B cell (primary cell): ENCODE results near the gene THSD4. TPM values are rescaled to one million over a fixed set of nuclear protein-coding genes. Genes with fewer than 3 reads are reported as not detected.

Experiments
- ATAC-seq: fragments of 200-7000 bp; cut with Tn5 transposase; one replicate; pipeline ENCODE4 v1.10.0; 2021; ENCODE audit warnings: low read depth, mild to moderate bottlenecking, moderate number of reproducible peaks, moderate library complexity
- CTCF ChIA-PET: fragments of 350-600 bp; sonication (Branson Sonifier 250); formaldehyde crosslinking; loops from one replicate; lab custom pipeline; 2021; ENCODE audit warnings: antibody characterized with exemption, inconsistent platforms; lab: Charles Lee
- POLR2A ChIA-PET: fragments of 350-600 bp; sonication (Branson Sonifier 250); formaldehyde crosslinking; loops from one replicate; lab custom pipeline; 2021; ENCODE audit warnings: antibody characterized with exemption; lab: Charles Lee
- DNase-seq: peaks from one replicate; pipeline ENCODE4 v3.0.0; 2013
- H2AFZ ChIP-seq: 2 replicates; pipeline ENCODE4 v1.6.1; 2012; ENCODE audit warnings: mild to moderate bottlenecking, low read depth, low read length; ENCODE audit not compliant: insufficient read depth, poor library complexity, severe bottlenecking
- H3K27ac ChIP-seq, 2 donors: 1 replicate in 1 of 2; 2 replicates in 1 of 2; pipeline ENCODE4 v1.5.1; 2012 to 2013; ENCODE audit warnings: low read length in 2 of 2, mild to moderate bottlenecking in 2 of 2, moderate library complexity in 1 of 2
- H3K27me3 ChIP-seq, 4 experiments: fragments of 200-600 bp in 1 of 4; sonication (generic) in 1 of 4; replicated peaks in 1 of 4; 1 replicate in 2 of 4; 2 replicates in 2 of 4; pipeline versions ENCODE4 v1.6.1 to v1.7.0; 2013 to 2016; ENCODE audit warnings: low read length in 3 of 4, mild to moderate bottlenecking in 2 of 4, mixed read lengths in 1 of 4, moderate library complexity in 1 of 4; ENCODE audit not compliant: insufficient read depth in 4 of 4, control insufficient read depth in 3 of 4; ENCODE audit errors: control extremely low read depth in 1 of 4
- H3K36me3 ChIP-seq, 2 experiments: replicated peaks in 1 of 2; 1 replicate in 1 of 2; 2 replicates in 1 of 2; pipeline versions ENCODE4 v1.6.1 to v1.7.1; 2013; ENCODE audit warnings: low read length in 1 of 2; ENCODE audit not compliant: insufficient read depth in 2 of 2, control insufficient read depth in 1 of 2; ENCODE audit errors: control extremely low read depth in 1 of 2, extremely low read depth in 1 of 2
- H3K4me1 ChIP-seq, 2 donors: fragments of 200-600 bp in 1 of 2; sonication (generic) in 1 of 2; 1 replicate in 1 of 2; 2 replicates in 1 of 2; pipeline versions ENCODE4 v1.5.1 to v1.6.1; 2013 to 2017; ENCODE audit warnings: low read length in 2 of 2; ENCODE audit not compliant: control insufficient read depth in 2 of 2, insufficient read depth in 2 of 2
- H3K4me2 ChIP-seq: replicated peaks from 2 replicates; pipeline ENCODE3; 2012; ENCODE audit warnings: mild to moderate bottlenecking, low read depth, low read length; ENCODE audit not compliant: poor library complexity, severe bottlenecking
- H3K4me3 ChIP-seq, 5 experiments: fragments of 200-600 bp in 1 of 5; sonication (generic) in 1 of 5; 1 replicate in 3 of 5; 2 replicates in 2 of 5; pipeline versions ENCODE4 v1.5.1 to v1.7.0; 2011 to 2016; ENCODE audit warnings: low read length in 4 of 5, mild to moderate bottlenecking in 4 of 5, low read depth in 2 of 5, control low read depth in 1 of 5, moderate library complexity in 1 of 5; ENCODE audit not compliant: insufficient read depth in 1 of 5; ENCODE audit errors: control extremely low read depth in 1 of 5, extremely low read depth in 1 of 5
- H3K79me2 ChIP-seq: fragments of 200-600 bp; sonication (generic); one replicate; pipeline ENCODE4 v1.6.0; 2016; ENCODE audit warnings: low read length; ENCODE audit not compliant: control insufficient read depth, insufficient read depth
- H3K9ac ChIP-seq: fragments of 200-600 bp; sonication (generic); 2 replicates; pipeline ENCODE4 v1.6.1; 2017; ENCODE audit warnings: mild to moderate bottlenecking, low read length, moderate library complexity
- H3K9me3 ChIP-seq, 3 donors: one replicate each; pipeline versions ENCODE4 v1.6.1 to v1.7.1; 2013; ENCODE audit warnings: low read length in 2 of 3; ENCODE audit not compliant: control insufficient read depth in 2 of 3, insufficient read depth in 1 of 3; ENCODE audit errors: control extremely low read depth in 1 of 3
- H4K20me1 ChIP-seq: 2 replicates; pipeline ENCODE4 v1.6.0; 2012; ENCODE audit warnings: mild to moderate bottlenecking, low read length; ENCODE audit not compliant: insufficient read depth, control insufficient read depth, poor library complexity, severe bottlenecking
- H3K27ac Mint-ChIP-seq: one replicate; pipeline ENCODE4 v1.8.0; 2021; ENCODE audit warnings: mixed read lengths
- H3K27me3 Mint-ChIP-seq: one replicate; pipeline ENCODE4 v1.8.0; 2021; ENCODE audit warnings: mixed read lengths
- H3K4me1 Mint-ChIP-seq: one replicate; pipeline ENCODE4 v1.8.0; 2021; ENCODE audit warnings: mixed read lengths
- H3K4me3 Mint-ChIP-seq: one replicate; pipeline ENCODE4 v1.8.0; 2021; ENCODE audit warnings: mixed read lengths
- H3K9me3 Mint-ChIP-seq: one replicate; pipeline ENCODE4 v1.8.0; 2022; ENCODE audit warnings: mixed read lengths; ENCODE audit not compliant: insufficient read depth
- EZH2 ChIP-seq: IDR thresholded peaks from 2 replicates; pipeline ENCODE4 v1.6.1; 2012; ENCODE audit warnings: borderline replicate concordance, low read depth, mild to moderate bottlenecking, moderate library complexity, low read length; ENCODE audit not compliant: insufficient read depth, poor library complexity, severe bottlenecking
- WGBS: methylation state at CpG from one replicate; pipeline ENCODE4 v1.1.5; 2013; ENCODE audit warnings: missing lambda C conversion rate; ENCODE audit not compliant: insufficient coverage; 5-methylcytosine and 5-hydroxymethylcytosine counted together
- intact Hi-C: fragments of 100-400 bp; cut with micrococcal nuclease; formaldehyde crosslinking; loops from one replicate; pipeline ENCODE4 v1.10.0; 2022
- polyA plus RNA-seq: library from polyadenylated mRNA; depleted of rRNA; stranded (reverse); fragments of >200 nt; gene quantifications from 2 replicates; pipeline ENCODE4 v1.2.3, GENCODE V29; 2012
- total RNA-seq, 2 donors: library from RNA; stranded (reverse); fragments of 120-200 nt in 1 of 2; gene quantifications; 1 replicate in 1 of 2; 2 replicates in 1 of 2; pipeline versions ENCODE4 v1.2.3 to v1.2.4, GENCODE V29; 2013 to 2022
- TF ChIP-seq, protein P1 (sequence below): fragments of 200-600 bp; IDR thresholded peaks from one replicate; pipeline ENCODE4 v1.8.0; 2022; ENCODE audit warnings: antibody characterized with exemption, mild to moderate bottlenecking

Gene THSD4
- total and polyA plus RNA-seq, 2 donors (not counting 1 experiment from before 2014, with no cell fraction given), result not detected

DNA sequence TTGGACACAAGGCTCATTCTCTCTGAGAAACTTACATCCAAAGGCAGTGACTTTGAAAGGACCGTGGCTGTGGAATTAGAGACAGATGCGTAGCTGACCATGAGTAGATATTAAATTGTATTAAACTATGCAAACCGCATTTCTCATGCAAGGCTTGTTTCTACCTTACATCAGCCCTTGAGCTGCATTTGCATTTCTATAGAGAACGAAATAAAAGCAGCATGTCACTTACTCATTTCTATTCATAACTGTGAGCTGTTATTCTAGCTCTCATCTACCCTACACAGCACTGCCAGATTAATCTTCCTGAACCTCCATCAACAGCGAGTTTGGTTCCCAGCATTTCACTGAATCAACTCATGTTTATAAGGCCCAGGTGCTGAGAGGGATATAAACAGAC is 72.3 kb downstream of the THSD4 start:
- H3K79me2 ChIP-seq, result no peaks in the 10 kb centered on the region
- TF ChIP-seq EZH2, result no peak
- TF ChIP-seq, protein P1, sequence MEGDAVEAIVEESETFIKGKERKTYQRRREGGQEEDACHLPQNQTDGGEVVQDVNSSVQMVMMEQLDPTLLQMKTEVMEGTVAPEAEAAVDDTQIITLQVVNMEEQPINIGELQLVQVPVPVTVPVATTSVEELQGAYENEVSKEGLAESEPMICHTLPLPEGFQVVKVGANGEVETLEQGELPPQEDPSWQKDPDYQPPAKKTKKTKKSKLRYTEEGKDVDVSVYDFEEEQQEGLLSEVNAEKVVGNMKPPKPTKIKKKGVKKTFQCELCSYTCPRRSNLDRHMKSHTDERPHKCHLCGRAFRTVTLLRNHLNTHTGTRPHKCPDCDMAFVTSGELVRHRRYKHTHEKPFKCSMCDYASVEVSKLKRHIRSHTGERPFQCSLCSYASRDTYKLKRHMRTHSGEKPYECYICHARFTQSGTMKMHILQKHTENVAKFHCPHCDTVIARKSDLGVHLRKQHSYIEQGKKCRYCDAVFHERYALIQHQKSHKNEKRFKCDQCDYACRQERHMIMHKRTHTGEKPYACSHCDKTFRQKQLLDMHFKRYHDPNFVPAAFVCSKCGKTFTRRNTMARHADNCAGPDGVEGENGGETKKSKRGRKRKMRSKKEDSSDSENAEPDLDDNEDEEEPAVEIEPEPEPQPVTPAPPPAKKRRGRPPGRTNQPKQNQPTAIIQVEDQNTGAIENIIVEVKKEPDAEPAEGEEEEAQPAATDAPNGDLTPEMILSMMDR, result no peak
- H3K9ac ChIP-seq, result no peak overlapping the region
- ATAC-seq (no peak), DNase-seq (no peak)
- CTCF ChIA-PET, result no interaction called here
- no peak overlapping the region for H3K27ac ChIP-seq
- peaks cover 0 to 3% (median 0%) of the 10 kb centered on the region in 4 experiments for H3K27me3 ChIP-seq
- H3K9me3 ChIP-seq, result no peaks in the 10 kb centered on the region
- H3K4me2 ChIP-seq, result no peak overlapping the region
- no peak overlapping the region for H3K4me3 ChIP-seq
- H3K27ac Mint-ChIP-seq, result no peak overlapping the region
- POLR2A ChIA-PET, result no interaction called here
- intact Hi-C loops, result no loop called here
- H3K4me1 Mint-ChIP-seq, result no peaks in the 10 kb centered on the region
- 80% methylated on average over 2 of the region's 5 CpGs for WGBS
- H3K36me3 ChIP-seq, result no peaks in the 10 kb centered on the region
- peaks cover 18% of the 10 kb centered on the region for H3K27me3 Mint-ChIP-seq
- H3K4me1 ChIP-seq, result no peaks in the 10 kb centered on the region
- H2AFZ ChIP-seq, result no peak overlapping the region
- H3K9me3 Mint-ChIP-seq, result no peaks in the 10 kb centered on the region
- no peak overlapping the region for H3K4me3 Mint-ChIP-seq
- no peaks in the 10 kb centered on the region for H4K20me1 ChIP-seq

DNA sequence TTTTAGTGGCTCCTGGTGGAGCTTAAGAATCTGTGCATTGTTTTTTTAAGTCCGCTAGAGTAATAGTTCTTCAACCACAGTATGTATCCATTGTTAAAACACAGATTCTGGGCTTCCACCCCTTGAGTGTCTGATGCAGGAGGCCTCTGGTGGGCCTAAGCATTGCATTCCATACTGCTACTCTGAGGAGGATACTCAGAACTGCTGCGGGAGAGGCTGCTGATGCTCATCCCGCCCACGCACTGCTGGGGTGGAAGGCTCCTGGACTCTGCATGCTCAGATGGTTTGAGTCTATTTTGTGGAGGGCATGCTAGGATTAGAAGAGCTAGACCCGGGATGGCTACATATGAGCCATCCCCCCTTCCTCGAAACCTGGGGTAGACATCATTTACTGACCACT is 74.4 kb downstream of the THSD4 start:
- intact Hi-C loops, result no loop called here
- Histone ChIP-seq H2AFZ (no peak overlapping the region), H3K4me2 (no peak overlapping the region), H3K27ac (no peak overlapping the region), H3K9ac (no peak overlapping the region), H3K79me2 (no peaks in the 10 kb centered on the region), H3K36me3 (no peaks in the 10 kb centered on the region), H3K4me1 (no peaks in the 10 kb centered on the region), H3K9me3 (peaks cover 0 to 4% (median 0%) of the 10 kb centered on the region in 3 donors), H3K27me3 (peaks cover 0 to 3% (median 0%) of the 10 kb centered on the region in 4 experiments), H3K4me3 (no peak overlapping the region), H4K20me1 (no peaks in the 10 kb centered on the region)
- Mint-ChIP-seq H3K4me3 (no peak overlapping the region), H3K27ac (no peak overlapping the region), H3K9me3 (no peaks in the 10 kb centered on the region), H3K27me3 (peaks cover 18% of the 10 kb centered on the region), H3K4me1 (no peaks in the 10 kb centered on the region)
- ATAC-seq, result no peak
- WGBS, result 93% methylated on average over 6 of the region's 6 CpGs
- ChIA-PET CTCF (no interaction called here), POLR2A (no interaction called here)
- DNase-seq, result no peak
- no peak for TF ChIP-seq EZH2
- TF ChIP-seq, protein P1, result no peak
